Right atrium auricular region (tissue), 2 donors: ENCODE results near the gene THG1L. TPM values are rescaled to one million over a fixed set of nuclear protein-coding genes. Genes with fewer than 3 reads are reported as not detected.

ENCODE experiments used
- total RNA-seq, 2 donors: library from RNA; depleted of rRNA; stranded (reverse); fragments of >200 nt; gene quantifications; one replicate each; pipeline ENCODE4 v1.1.0, GENCODE V29; 2016

THG1L gene
- total RNA-seq, 2 donors from 2014 or later: 4.5 to 4.8 TPM

Other genes with a start within 250 kb of the THG1L start
- 10 to 100 TPM; 13.1 to 49.5 TPM for gene ADAM19, start 155.6 kb upstream of the THG1L start, total RNA-seq
- gene SOX30, start 79.0 kb upstream of the THG1L start, total RNA-seq: under 1 TPM in 1 of 2 donors, not detected in 1; 0.89 TPM
- not detected for gene C5orf52, start 59.9 kb upstream of the THG1L start, total RNA-seq
- 1 to 10 TPM; 1.6 to 2.4 TPM for gene LSM11, start 12.3 kb downstream of the THG1L start, total RNA-seq
- gene CLINT1, start 127.7 kb downstream of the THG1L start, total RNA-seq: 10 to 100 TPM; 76.3 to 83.6 TPM